NCI-H446 (cell line): ENCODE results near the gene GAS2.

Experiments used
- DNase-seq, 2 experiments: peaks; one replicate each; lab custom pipeline; 2025; lab: John Stamatoyannopoulos, UW

Gene GAS2

GRCh38 chr11:22728600-22729389 is 62.4 kb downstream of the GAS2 start:
- no peak for DNase-seq

DNA sequence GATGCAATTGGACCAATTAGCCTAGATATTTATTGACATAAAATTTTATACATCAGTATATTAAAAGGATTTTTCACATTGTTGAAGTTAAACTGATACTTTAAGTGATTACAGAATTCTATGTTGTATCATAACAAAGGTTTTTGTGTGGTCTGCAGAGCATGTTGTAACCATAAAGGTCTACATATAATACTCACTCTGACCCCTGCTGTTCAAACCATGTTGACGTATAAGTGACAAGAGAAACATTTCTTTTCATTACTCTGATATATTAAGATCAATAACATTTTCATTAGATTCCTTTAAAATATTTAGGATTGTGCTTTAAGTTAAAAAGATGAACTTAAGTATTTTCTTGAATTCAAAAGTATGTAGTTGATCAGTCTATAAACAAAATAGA is 63.9 kb downstream of the GAS2 start:
- peak in 1 of 2 experiments; percentile 13 for DNase-seq

GRCh38 chr11:22732588-22732987 is 66.2 kb downstream of the GAS2 start:
- no peak for DNase-seq

GRCh38 chr11:22733475-22734248 is 67.3 kb downstream of the GAS2 start:
- DNase-seq, result no peak

- no peak for DNase-seq
Measured at GRCh38 chr11:22734628-22735345, 68.4 kb downstream of the GAS2 start.

GRCh38 chr11:22742157-22742613 is 75.8 kb downstream of the GAS2 start:
- DNase-seq, result no peak

DNA sequence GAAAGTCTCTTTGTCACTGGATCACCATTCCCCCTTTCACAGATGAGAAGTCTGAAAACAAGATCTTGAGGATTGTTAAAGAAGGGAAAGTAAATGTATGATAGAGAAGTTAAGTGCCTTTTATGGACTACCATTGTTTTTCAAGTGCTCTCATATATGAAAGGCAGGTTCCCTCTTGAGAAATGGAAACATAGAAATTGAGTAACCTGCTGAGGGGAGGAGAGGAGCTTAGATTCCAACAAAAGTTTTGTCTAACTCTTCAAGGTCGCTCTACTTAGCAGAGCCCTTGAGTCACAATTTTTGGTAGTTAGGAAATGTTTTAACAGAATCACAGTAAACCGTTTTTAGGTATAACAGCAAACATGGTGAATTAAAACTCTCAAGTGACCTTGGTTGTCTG is 83.1 kb downstream of the GAS2 start:
- no peak for DNase-seq

DNA sequence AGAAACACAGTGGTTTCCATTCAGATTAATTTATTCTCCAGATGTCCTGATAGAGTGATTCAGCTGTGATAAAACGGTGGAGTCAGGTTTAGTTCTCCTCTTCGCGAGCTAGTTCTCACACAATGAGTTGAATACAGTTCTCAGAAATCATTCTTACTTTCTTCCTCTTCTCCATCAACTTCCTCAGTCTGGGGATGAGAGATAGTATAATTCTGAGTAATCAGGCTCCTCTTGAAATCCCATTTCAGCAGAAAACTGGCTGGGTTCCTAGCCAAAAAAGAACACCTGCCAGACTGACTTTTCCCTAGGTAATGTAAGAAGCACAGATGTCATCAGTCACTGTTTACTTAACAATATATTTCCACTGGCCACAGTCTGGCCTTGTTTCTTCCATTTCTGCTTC is 86.5 kb downstream of the GAS2 start:
- DNase-seq, result peak in 1 of 2 experiments; percentile 58

GRCh38 chr11:22753416-22753815 is 87.0 kb downstream of the GAS2 start:
- DNase-seq, result peak in 1 of 2 experiments; percentile 64

DNA sequence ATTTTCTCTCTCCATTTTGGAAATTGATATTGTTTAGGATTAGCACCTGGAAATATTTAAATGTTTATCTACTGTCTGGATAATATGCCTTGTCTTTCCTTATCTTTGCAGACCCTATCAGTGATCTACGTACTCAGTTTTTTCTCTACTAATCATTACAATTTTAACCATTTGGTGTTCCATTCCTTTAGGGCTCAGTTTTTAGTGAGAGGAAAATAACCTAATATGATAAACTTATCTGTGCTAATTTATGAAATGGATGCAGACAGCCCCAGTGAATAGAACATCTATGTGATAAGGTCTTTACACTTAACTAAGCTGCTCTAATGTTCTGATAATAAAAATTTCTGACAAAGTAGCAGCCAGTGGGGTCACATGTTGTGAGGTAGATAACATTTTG is 94.7 kb downstream of the GAS2 start:
- DNase-seq, result no peak

DNA sequence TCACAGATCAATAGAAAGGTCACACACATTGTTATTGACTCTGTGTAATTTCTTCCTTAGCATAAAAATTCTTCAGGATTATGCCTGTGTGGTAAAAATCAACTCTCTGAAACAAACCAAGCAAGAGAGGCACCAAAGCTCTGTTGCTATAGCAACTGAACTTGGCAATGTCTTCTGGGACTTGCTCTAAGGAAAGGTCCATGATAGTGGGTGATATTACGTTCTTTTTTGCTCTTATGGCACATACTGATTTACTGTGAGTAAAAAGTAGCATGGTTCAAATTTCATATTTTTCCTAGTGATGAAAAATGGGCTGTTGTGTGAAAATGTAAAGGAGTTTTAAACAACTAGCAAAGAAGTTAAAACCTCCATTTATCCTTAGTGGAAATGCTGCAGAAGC is 96.8 kb downstream of the GAS2 start:
- peak in 1 of 2 experiments; percentile 8 for DNase-seq

- no peak for DNase-seq
Measured at GRCh38 chr11:22764735-22765134, 98.3 kb downstream of the GAS2 start.

GRCh38 chr11:22768281-22768680 is 101.9 kb downstream of the GAS2 start:
- no peak for DNase-seq

DNA sequence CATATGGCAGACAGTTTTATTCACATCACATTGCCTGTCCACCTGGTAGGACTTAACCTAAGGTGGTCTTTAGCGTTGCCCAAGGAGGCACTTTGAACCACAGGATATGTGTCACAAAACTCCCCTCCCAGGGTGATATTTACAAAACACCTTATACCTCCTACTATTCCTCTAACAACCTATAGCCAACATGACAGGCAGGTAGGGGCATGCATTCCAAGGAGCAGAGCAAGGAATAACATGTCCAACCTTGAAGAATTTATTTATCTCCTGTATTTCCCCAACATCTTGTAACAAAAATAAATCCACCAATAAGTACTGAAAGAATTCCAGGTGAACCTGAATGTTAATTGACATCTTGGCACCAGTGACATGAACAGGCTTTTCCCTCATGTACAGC is 102.7 kb downstream of the GAS2 start:
- DNase-seq, result no peak

- no peak for DNase-seq
Measured at GRCh38 chr11:22774716-22775115, 108.3 kb downstream of the GAS2 start.

DNA sequence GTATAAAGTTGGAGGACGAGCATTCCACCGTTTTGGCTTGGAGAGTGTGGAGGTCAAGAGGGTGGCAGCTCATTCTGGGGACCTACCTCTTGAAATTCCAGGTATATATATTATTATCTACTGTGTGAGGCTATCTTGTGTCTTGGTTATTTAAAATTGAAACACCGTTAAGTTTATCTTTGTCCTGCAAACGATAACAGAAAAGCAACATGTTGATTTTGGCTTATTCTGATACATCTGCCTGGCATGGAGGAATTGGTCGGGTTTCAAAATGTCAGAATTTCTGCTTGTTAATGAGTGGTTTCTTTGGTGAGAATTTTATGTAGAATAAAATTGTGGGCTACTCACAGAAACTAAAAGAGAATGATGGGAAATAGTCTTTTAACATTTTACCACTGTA is 108.8 kb downstream of the GAS2 start:
- DNase-seq, result no peak

DNA sequence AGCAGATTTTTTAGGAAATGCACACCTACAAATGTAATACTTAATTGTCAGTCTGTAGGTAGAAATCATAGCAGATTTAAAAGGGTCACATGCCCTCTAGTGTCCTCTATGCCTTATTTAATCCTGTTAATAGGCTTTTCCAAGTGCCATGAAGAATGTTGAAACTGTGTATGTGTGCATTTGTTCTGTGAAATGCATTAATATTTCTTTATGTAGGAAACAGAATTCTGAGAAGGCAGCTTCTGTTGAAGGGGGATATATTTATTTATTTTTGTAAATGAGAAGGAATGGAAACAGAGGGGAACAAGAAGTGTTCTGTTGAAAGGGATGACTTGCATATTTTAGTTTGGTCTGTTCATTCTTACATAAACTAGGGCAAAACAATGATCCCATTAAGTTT is 112.2 kb downstream of the GAS2 start:
- no peak for DNase-seq

DNA sequence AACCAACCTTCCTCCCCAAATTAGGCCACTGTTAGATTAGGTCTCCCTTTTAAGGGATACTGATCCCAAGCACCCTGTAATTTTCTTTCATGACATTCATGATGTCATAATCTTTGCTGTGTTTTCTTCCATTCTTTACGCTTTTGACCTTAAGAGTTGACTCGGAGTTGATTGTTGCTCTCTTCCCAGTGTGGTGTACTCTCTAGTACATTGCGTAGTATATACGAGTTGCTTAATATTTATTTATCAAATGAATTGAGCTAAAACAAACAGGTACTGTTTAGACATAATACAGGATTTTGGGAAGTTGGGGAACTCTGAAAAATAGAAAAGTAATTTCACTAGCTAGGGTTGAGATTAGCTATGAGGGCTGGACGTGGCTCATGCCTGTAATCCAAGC is 113.4 kb downstream of the GAS2 start:
- no peak for DNase-seq

GRCh38 chr11:22780952-22781593 is 114.7 kb downstream of the GAS2 start:
- DNase-seq, result no peak

DNA sequence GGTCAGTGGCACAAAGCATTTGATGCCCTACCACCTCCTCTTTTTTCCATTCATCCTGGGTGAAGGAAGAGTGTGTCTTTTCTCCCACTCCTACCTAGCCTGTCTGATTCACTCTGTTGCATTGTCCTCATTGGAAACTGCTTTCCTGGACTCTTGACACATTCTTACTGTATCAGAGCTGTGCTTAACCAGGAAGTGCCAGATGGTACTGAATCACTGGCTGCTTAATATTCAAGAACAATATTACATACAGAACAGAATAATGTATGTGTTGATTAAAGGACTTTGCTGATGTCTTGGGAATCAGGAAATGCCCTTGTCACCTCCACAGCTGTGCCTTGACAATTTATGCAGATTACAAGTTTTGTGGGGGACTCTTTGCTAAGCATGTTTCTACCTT is 118.8 kb downstream of the GAS2 start:
- DNase-seq, result peak; percentile 16 to 74

DNA sequence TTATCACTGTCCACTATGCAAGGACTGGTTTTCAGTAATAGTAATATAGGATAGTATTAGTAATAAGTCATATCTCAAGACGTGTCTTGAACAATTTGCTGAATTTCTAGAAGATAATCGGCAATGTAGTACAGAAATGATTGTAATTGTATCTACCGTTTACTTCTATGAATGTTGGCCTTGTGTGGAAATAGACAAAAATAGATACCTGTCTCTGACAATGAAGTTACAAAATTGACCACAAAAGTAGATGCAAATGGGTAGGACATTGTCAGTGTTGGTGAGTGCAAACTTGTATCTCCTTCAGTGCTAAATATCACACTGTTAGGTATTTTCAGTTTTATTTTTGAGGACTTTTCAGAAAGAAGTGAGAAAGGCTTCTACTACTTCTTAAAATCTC is 120.1 kb downstream of the GAS2 start:
- DNase-seq, result no peak

GRCh38 chr11:22787055-22787454 is 120.6 kb downstream of the GAS2 start:
- DNase-seq, result no peak
